Measurements from ENCODE around the gene TUBA8.
"Not testable (repeated sequence)": the region's sequence is repeated elsewhere in the genome, so short reads cannot be mapped to it uniquely, and the experiment has no call there.

Gene TUBA8

GRCh38 chr22:18070041-18070440, 40.6 kb upstream of the TUBA8 start:
- H3K9me3 ChIP-seq (ENCODE audit: low read length): no peaks in the 10 kb centered on the region
- H3K27ac ChIP-seq (ENCODE audit: low read depth, low read length): no peak overlapping the region
- H3K4me3 ChIP-seq (ENCODE audit: low read depth in 1 of 2, low read length in 2 of 2): no peak overlapping the region
- peaks cover 32% of the 10 kb centered on the region for H3K4me1 ChIP-seq (ENCODE audit: insufficient read depth, low read length)
- H3K9ac ChIP-seq (ENCODE audit: low read length): no peak overlapping the region
- no peaks in the 10 kb centered on the region for H3K36me3 ChIP-seq (ENCODE audit: insufficient read depth, low read length)
- H3K27me3 ChIP-seq (ENCODE audit: control insufficient read depth in 1 of 2, insufficient read depth in 2 of 2, low read length in 2 of 2): no peaks in the 10 kb centered on the region

- Histone ChIP-seq H3K27me3 (ENCODE audit: control insufficient read depth in 1 of 2, insufficient read depth in 2 of 2, low read length in 2 of 2) (no peaks in the 10 kb centered on the region), H3K4me1 (ENCODE audit: insufficient read depth, low read length) (peaks cover 37% of the 10 kb centered on the region), H3K36me3 (ENCODE audit: insufficient read depth, low read length) (no peaks in the 10 kb centered on the region), H3K27ac (ENCODE audit: low read depth, low read length) (no peak overlapping the region), H3K4me3 (ENCODE audit: low read depth in 1 of 2, low read length in 2 of 2) (no peak overlapping the region), H3K9me3 (ENCODE audit: low read length) (no peaks in the 10 kb centered on the region), H3K9ac (ENCODE audit: low read length) (no peak overlapping the region)
Measured at GRCh38 chr22:18070556-18071306, 39.9 kb upstream of the TUBA8 start.

GRCh38 chr22:18071307-18071967, 39.2 kb upstream of the TUBA8 start:
- H3K4me1 ChIP-seq (ENCODE audit: insufficient read depth, low read length): peaks cover 38% of the 10 kb centered on the region
- not testable (repeated sequence) for H3K4me3 ChIP-seq (ENCODE audit: low read depth in 1 of 2, low read length in 2 of 2); H3K27ac ChIP-seq (ENCODE audit: low read depth, low read length); H3K36me3 ChIP-seq (ENCODE audit: insufficient read depth, low read length); H3K9ac ChIP-seq (ENCODE audit: low read length); H3K9me3 ChIP-seq (ENCODE audit: low read length); H3K27me3 ChIP-seq (ENCODE audit: control insufficient read depth in 1 of 2, insufficient read depth in 2 of 2, low read length in 2 of 2)

- no peak overlapping the region for H3K9ac ChIP-seq (ENCODE audit: low read length)
- H3K9me3 ChIP-seq (ENCODE audit: low read length): no peaks in the 10 kb centered on the region
- H3K27me3 ChIP-seq (ENCODE audit: control insufficient read depth in 1 of 2, insufficient read depth in 2 of 2, low read length in 2 of 2): no peaks in the 10 kb centered on the region
- no peak overlapping the region for H3K27ac ChIP-seq (ENCODE audit: low read depth, low read length)
- no peak overlapping the region for H3K4me3 ChIP-seq (ENCODE audit: low read depth in 1 of 2, low read length in 2 of 2)
- H3K4me1 ChIP-seq (ENCODE audit: insufficient read depth, low read length): peaks cover 40% of the 10 kb centered on the region
- no peaks in the 10 kb centered on the region for H3K36me3 ChIP-seq (ENCODE audit: insufficient read depth, low read length)
Measured at GRCh38 chr22:18071968-18072310, 38.7 kb upstream of the TUBA8 start.

- Histone ChIP-seq H3K4me3 (ENCODE audit: low read depth in 1 of 2, low read length in 2 of 2) (no peak overlapping the region), H3K36me3 (ENCODE audit: insufficient read depth, low read length) (no peaks in the 10 kb centered on the region), H3K27ac (ENCODE audit: low read depth, low read length) (no peak overlapping the region), H3K9me3 (ENCODE audit: low read length) (no peaks in the 10 kb centered on the region), H3K4me1 (ENCODE audit: insufficient read depth, low read length) (peaks cover 29% of the 10 kb centered on the region), H3K9ac (ENCODE audit: low read length) (no peak overlapping the region), H3K27me3 (ENCODE audit: control insufficient read depth in 1 of 2, insufficient read depth in 2 of 2, low read length in 2 of 2) (no peaks in the 10 kb centered on the region)
Measured at GRCh38 chr22:18073467-18073866, 37.1 kb upstream of the TUBA8 start.

- H3K27ac ChIP-seq (ENCODE audit: low read depth, low read length); H3K27me3 ChIP-seq (ENCODE audit: control insufficient read depth in 1 of 2, insufficient read depth in 2 of 2, low read length in 2 of 2); H3K4me3 ChIP-seq (ENCODE audit: low read depth in 1 of 2, low read length in 2 of 2); H3K9ac ChIP-seq (ENCODE audit: low read length); H3K9me3 ChIP-seq (ENCODE audit: low read length); H3K36me3 ChIP-seq (ENCODE audit: insufficient read depth, low read length): not testable (repeated sequence)
- H3K4me1 ChIP-seq (ENCODE audit: insufficient read depth, low read length): peaks cover 29% of the 10 kb centered on the region
Measured at GRCh38 chr22:18073927-18074326, 36.7 kb upstream of the TUBA8 start.

- Histone ChIP-seq H3K9me3 (ENCODE audit: low read length) (no peaks in the 10 kb centered on the region), H3K9ac (ENCODE audit: low read length) (peak overlapping the region; percentile 9), H3K27ac (ENCODE audit: low read depth, low read length) (peak overlapping the region; percentile 75), H3K36me3 (ENCODE audit: insufficient read depth, low read length) (peaks cover 10% of the 10 kb centered on the region), H3K4me1 (ENCODE audit: insufficient read depth, low read length) (peaks cover 34% of the 10 kb centered on the region), H3K27me3 (ENCODE audit: control insufficient read depth in 1 of 2, insufficient read depth in 2 of 2, low read length in 2 of 2) (no peaks in the 10 kb centered on the region), H3K4me3 (ENCODE audit: low read depth in 1 of 2, low read length in 2 of 2) (no peak overlapping the region)
Measured at GRCh38 chr22:18075101-18075719, 35.4 kb upstream of the TUBA8 start.

GRCh38 chr22:18075720-18076497, 34.7 kb upstream of the TUBA8 start:
- Histone ChIP-seq H3K4me3 (ENCODE audit: low read depth in 1 of 2, low read length in 2 of 2) (no peak overlapping the region), H3K9ac (ENCODE audit: low read length) (peak overlapping the region; percentile 9), H3K27me3 (ENCODE audit: control insufficient read depth in 1 of 2, insufficient read depth in 2 of 2, low read length in 2 of 2) (no peaks in the 10 kb centered on the region), H3K27ac (ENCODE audit: low read depth, low read length) (peak overlapping the region; percentile 75), H3K36me3 (ENCODE audit: insufficient read depth, low read length) (peaks cover 14% of the 10 kb centered on the region), H3K4me1 (ENCODE audit: insufficient read depth, low read length) (peaks cover 34% of the 10 kb centered on the region), H3K9me3 (ENCODE audit: low read length) (no peaks in the 10 kb centered on the region)

GRCh38 chr22:18077087-18077638, 33.4 kb upstream of the TUBA8 start:
- H3K9me3 ChIP-seq (ENCODE audit: low read length): no peaks in the 10 kb centered on the region
- peak overlapping the region; percentile 76 for H3K27ac ChIP-seq (ENCODE audit: low read depth, low read length)
- H3K4me1 ChIP-seq (ENCODE audit: insufficient read depth, low read length): peaks cover 34% of the 10 kb centered on the region
- H3K36me3 ChIP-seq (ENCODE audit: insufficient read depth, low read length): peaks cover 24% of the 10 kb centered on the region
- peak overlapping the region; percentile 92 to 93 for H3K4me3 ChIP-seq (ENCODE audit: low read depth in 1 of 2, low read length in 2 of 2)
- no peaks in the 10 kb centered on the region for H3K27me3 ChIP-seq (ENCODE audit: control insufficient read depth in 1 of 2, insufficient read depth in 2 of 2, low read length in 2 of 2)
- peak overlapping the region; percentile 80 for H3K9ac ChIP-seq (ENCODE audit: low read length)

- Histone ChIP-seq H3K27ac (ENCODE audit: low read depth, low read length) (peak within 1 kb of the TSS; percentile 77), H3K27me3 (ENCODE audit: control insufficient read depth in 1 of 2, insufficient read depth in 2 of 2, low read length in 2 of 2) (no peaks in the 10 kb centered on the region), H3K36me3 (ENCODE audit: insufficient read depth, low read length) (peaks cover 25% of the 10 kb centered on the region), H3K9ac (ENCODE audit: low read length) (peak within 1 kb of the TSS; percentile 80), H3K4me3 (ENCODE audit: low read depth in 1 of 2, low read length in 2 of 2) (peak within 1 kb of the TSS; percentile 92 to 93), H3K4me1 (ENCODE audit: insufficient read depth, low read length) (peaks cover 34% of the 10 kb centered on the region), H3K9me3 (ENCODE audit: low read length) (no peaks in the 10 kb centered on the region)
Measured at GRCh38 chr22:18077639-18078328, 32.8 kb upstream of the TUBA8 start, which contains the start of gene PEX26. TSS of gene PEX26 (plus strand) at chr22:18077990. CDS start at chr22:18078377, 387 bp downstream.

Measured in muscle layer of colon (tissue), 2 donors.